HEK293 (cell line): Measurements from ENCODE around the gene PITPNM2.

ENCODE experiments used
- CTCF ChIA-PET: fragments of 350-600 bp; formaldehyde crosslinking; extraction: SDS; loops from one replicate; lab custom pipeline; 2021; ENCODE audit warnings: antibody characterized with exemption; lab: Yijun Ruan, JAX
- POLR2A ChIA-PET: fragments of 300-600 bp; formaldehyde crosslinking; extraction: SDS; loops from one replicate; lab custom pipeline; 2020; ENCODE audit warnings: antibody characterized with exemption, inconsistent platforms; lab: Yijun Ruan, JAX
- H3K27ac ChIP-seq: fragments of 200-500 bp; sonication (Bioruptor generic); 2 replicates; pipeline ENCODE4 v1.5.1; 2014; ENCODE audit warnings: low read depth, low read length, control low read depth, inconsistent platforms; ENCODE audit errors: extremely low read depth
- H3K36me3 ChIP-seq, 2 experiments: fragments of 200-500 bp in 1 of 2; sonication (Bioruptor generic) in 1 of 2; 1 replicate in 1 of 2; 2 replicates in 1 of 2; pipeline ENCODE4 v1.5.1; 2014 to 2017; ENCODE audit warnings: inconsistent platforms in 2 of 2, low read length in 2 of 2; ENCODE audit not compliant: control insufficient read depth in 2 of 2, insufficient read depth in 1 of 2
- H3K4me1 ChIP-seq: fragments of 200-500 bp; sonication (Bioruptor generic); 2 replicates; pipeline ENCODE4 v1.5.1; 2014; ENCODE audit warnings: mild to moderate bottlenecking, low read length, inconsistent platforms; ENCODE audit not compliant: control insufficient read depth, insufficient read depth
- H3K4me3 ChIP-seq: 2 replicates; pipeline ENCODE4 v1.5.1; 2011; ENCODE audit warnings: low read depth, mild to moderate bottlenecking, control low read depth, low read length, moderate library complexity
- H3K9me3 ChIP-seq: fragments of 200-500 bp; sonication (Bioruptor generic); 2 replicates; pipeline ENCODE4 v1.5.1; 2014; ENCODE audit warnings: low read depth, low read length, inconsistent platforms; ENCODE audit not compliant: control insufficient read depth, insufficient read depth
- BCL11B ChIP-seq: fragments of 450-650 bp; formaldehyde crosslinking; IDR thresholded peaks from 2 replicates; pipeline ENCODE4 v1.5.1; 2016; ENCODE audit warnings: low read depth, missing biosample characterization, missing genetic modification characterization
- GLIS2 ChIP-seq: fragments of 450-650 bp; formaldehyde crosslinking; IDR thresholded peaks from 2 replicates; pipeline ENCODE4 v1.5.1; 2016; ENCODE audit warnings: missing biosample characterization, missing genetic modification characterization
- IKZF3 ChIP-seq: fragments of 450-650 bp; IDR thresholded peaks from 2 replicates; pipeline ENCODE4 v1.5.0; 2018; ENCODE audit warnings: missing biosample characterization, mild to moderate bottlenecking, missing genetic modification characterization, moderate library complexity
- PRDM1 ChIP-seq: fragments of 450-650 bp; formaldehyde crosslinking; IDR thresholded peaks from 2 replicates; pipeline ENCODE4; 2016; ENCODE audit warnings: missing biosample characterization, missing genetic modification characterization
- RBAK ChIP-seq: fragments of 450-650 bp; formaldehyde crosslinking; IDR thresholded peaks from 2 replicates; pipeline ENCODE4 v1.5.1; 2016; ENCODE audit warnings: missing biosample characterization, missing genetic modification characterization
- SCRT1 ChIP-seq: fragments of 450-650 bp; formaldehyde crosslinking; IDR thresholded peaks from 2 replicates; pipeline ENCODE4 v1.5.1; 2016; ENCODE audit warnings: missing biosample characterization, missing genetic modification characterization, borderline replicate concordance
- SETDB1 ChIP-seq: IDR thresholded peaks from one replicate; pipeline ENCODE4 v1.6.1; 2017; ENCODE audit warnings: mild to moderate bottlenecking, low read length, moderate library complexity, mixed read lengths; ENCODE audit not compliant: insufficient read length
- WT1 ChIP-seq: fragments of 450-650 bp; formaldehyde crosslinking; IDR thresholded peaks from 2 replicates; pipeline ENCODE4 v1.5.1; 2016; ENCODE audit warnings: missing biosample characterization, missing genetic modification characterization
- ZBTB20 ChIP-seq: fragments of 450-650 bp; formaldehyde crosslinking; IDR thresholded peaks from 2 replicates; pipeline ENCODE4 v1.5.1; 2016; ENCODE audit warnings: missing biosample characterization, missing genetic modification characterization
- ZIC2 ChIP-seq: fragments of 450-650 bp; formaldehyde crosslinking; IDR thresholded peaks from 2 replicates; pipeline ENCODE4 v1.5.1; 2016; ENCODE audit warnings: missing biosample characterization, missing genetic modification characterization
- ZNF138 ChIP-seq: fragments of 450-650 bp; formaldehyde crosslinking; IDR thresholded peaks from 2 replicates; pipeline ENCODE4 v1.5.1; 2016; ENCODE audit warnings: missing biosample characterization, missing genetic modification characterization, borderline replicate concordance
- ZNF19 ChIP-seq: fragments of 450-650 bp; formaldehyde crosslinking; IDR thresholded peaks from 2 replicates; pipeline ENCODE4; 2016; ENCODE audit warnings: missing biosample characterization, missing genetic modification characterization, low read depth
- ZNF211 ChIP-seq: fragments of 450-650 bp; formaldehyde crosslinking; IDR thresholded peaks from 2 replicates; pipeline ENCODE4 v1.5.1; 2016; ENCODE audit warnings: low read depth, missing biosample characterization, missing genetic modification characterization
- ZNF239 ChIP-seq: fragments of 450-650 bp; formaldehyde crosslinking; IDR thresholded peaks from 2 replicates; pipeline ENCODE4 v1.5.1; 2016; ENCODE audit warnings: missing biosample characterization, missing genetic modification characterization
- ZNF266 ChIP-seq: fragments of 450-650 bp; formaldehyde crosslinking; IDR thresholded peaks from 2 replicates; pipeline ENCODE4 v1.5.1; 2016; ENCODE audit warnings: missing biosample characterization, missing genetic modification characterization, low read depth
- ZNF302 ChIP-seq: fragments of 450-650 bp; formaldehyde crosslinking; IDR thresholded peaks from 2 replicates; pipeline ENCODE4 v1.5.1; 2016; ENCODE audit warnings: missing biosample characterization, missing genetic modification characterization, low read depth
- ZNF324 ChIP-seq: fragments of 450-650 bp; formaldehyde crosslinking; IDR thresholded peaks from 2 replicates; pipeline ENCODE4 v1.5.1; 2016; ENCODE audit warnings: missing biosample characterization, missing genetic modification characterization
- ZNF585B ChIP-seq: fragments of 450-650 bp; formaldehyde crosslinking; IDR thresholded peaks from 2 replicates; pipeline ENCODE4 v1.5.1; 2016; ENCODE audit warnings: missing biosample characterization, missing genetic modification characterization
- ZNF610 ChIP-seq: fragments of 450-650 bp; formaldehyde crosslinking; IDR thresholded peaks from 2 replicates; pipeline ENCODE4 v1.5.1; 2016; ENCODE audit warnings: missing biosample characterization, missing genetic modification characterization, borderline replicate concordance
- ZNF658 ChIP-seq: fragments of 450-650 bp; formaldehyde crosslinking; IDR thresholded peaks from 2 replicates; pipeline ENCODE4; 2016; ENCODE audit warnings: missing biosample characterization, missing genetic modification characterization
- ZNF670 ChIP-seq: fragments of 450-650 bp; formaldehyde crosslinking; IDR thresholded peaks from 2 replicates; pipeline ENCODE4 v1.5.1; 2016; ENCODE audit warnings: missing biosample characterization, missing genetic modification characterization, low read depth
- ZSCAN30 ChIP-seq: fragments of 450-650 bp; IDR thresholded peaks from 2 replicates; pipeline ENCODE4 v1.5.1; 2018; ENCODE audit warnings: missing biosample characterization, mild to moderate bottlenecking, missing genetic modification characterization, moderate library complexity
- TF ChIP-seq, protein P1 (sequence below): fragments of 450-650 bp; formaldehyde crosslinking; IDR thresholded peaks from 2 replicates; pipeline ENCODE4; 2016; ENCODE audit warnings: missing biosample characterization, missing genetic modification characterization
- TF ChIP-seq, protein P2 (sequence below): fragments of 450-650 bp; formaldehyde crosslinking; conservative IDR thresholded peaks from 2 replicates; pipeline ENCODE4 v1.5.1; 2016; ENCODE audit warnings: low read depth, missing biosample characterization, missing genetic modification characterization

The PITPNM2 gene

DNA sequence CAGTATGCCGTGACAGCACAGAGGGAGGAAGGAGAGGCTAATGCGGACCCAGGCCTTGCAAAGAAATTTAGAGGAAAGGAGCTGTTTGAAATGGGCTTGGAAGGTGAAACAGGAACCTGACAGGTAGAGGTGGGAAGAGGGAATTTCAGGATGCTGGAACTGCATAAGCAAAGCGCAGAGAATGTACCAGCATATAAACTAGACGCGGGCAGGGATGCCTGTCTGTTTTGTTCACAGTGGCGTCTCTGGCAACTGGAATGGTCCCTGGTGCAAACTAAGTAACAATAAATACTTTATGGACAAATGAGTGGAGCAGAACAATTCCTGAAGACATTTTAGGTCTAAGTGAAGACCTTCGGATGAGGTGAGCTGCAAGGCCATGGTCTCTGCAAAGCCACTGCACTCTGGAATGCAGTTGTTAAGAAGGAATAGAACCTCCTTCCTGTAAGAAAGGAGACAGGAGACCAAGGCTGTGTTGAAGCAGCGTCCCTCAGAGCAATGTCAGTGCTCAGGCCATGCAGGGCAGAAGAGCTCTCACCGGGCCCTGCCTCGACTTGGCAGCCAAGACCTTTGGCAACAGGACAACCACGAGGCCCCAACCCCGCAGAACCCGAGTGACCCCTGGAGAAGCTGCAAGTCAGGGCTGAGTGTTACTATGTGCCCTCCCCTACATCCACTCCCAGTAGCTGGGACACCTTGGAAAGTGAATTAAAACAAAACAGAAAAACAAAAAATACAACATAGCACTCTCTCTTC, 42.8 kb downstream of the PITPNM2 start:
- no peaks in the 10 kb centered on the region for H3K9me3 ChIP-seq
- no peak overlapping the region for H3K27ac ChIP-seq
- TF ChIP-seq ZSCAN30 (tag by site-specific recombination) (no peak), ZNF610 (tag by site-specific recombination) (no peak), ZBTB20 (no peak), SCRT1 (no peak), ZNF302 (no peak), SETDB1 (no peak), ZNF211 (tag by site-specific recombination) (no peak), ZNF266 (tag by site-specific recombination) (no peak), ZNF658 (tag by site-specific recombination) (no peak), WT1 (tag by site-specific recombination) (no peak), ZNF239 (tag by site-specific recombination) (no peak), ZNF138 (no peak)
- TF ChIP-seq, protein P1, sequence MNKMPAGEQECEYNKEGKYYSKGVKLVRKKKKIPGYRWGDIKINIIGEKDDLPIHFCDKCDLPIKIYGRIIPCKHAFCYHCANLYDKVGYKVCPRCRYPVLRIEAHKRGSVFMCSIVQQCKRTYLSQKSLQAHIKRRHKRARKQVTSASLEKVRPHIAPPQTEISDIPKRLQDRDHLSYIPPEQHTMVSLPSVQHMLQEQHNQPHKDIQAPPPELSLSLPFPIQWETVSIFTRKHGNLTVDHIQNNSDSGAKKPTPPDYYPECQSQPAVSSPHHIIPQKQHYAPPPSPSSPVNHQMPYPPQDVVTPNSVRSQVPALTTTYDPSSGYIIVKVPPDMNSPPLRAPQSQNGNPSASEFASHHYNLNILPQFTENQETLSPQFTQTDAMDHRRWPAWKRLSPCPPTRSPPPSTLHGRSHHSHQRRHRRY (tag by site-specific recombination): no peak
- CTCF ChIA-PET: no interaction called here
- POLR2A ChIA-PET: no interaction called here
- H3K36me3 ChIP-seq: no peaks in the 10 kb centered on the region
- H3K4me1 ChIP-seq: peaks cover 2% of the 10 kb centered on the region; the same call in 1 of the 2 replicates
- H3K4me3 ChIP-seq: no peak overlapping the region

DNA sequence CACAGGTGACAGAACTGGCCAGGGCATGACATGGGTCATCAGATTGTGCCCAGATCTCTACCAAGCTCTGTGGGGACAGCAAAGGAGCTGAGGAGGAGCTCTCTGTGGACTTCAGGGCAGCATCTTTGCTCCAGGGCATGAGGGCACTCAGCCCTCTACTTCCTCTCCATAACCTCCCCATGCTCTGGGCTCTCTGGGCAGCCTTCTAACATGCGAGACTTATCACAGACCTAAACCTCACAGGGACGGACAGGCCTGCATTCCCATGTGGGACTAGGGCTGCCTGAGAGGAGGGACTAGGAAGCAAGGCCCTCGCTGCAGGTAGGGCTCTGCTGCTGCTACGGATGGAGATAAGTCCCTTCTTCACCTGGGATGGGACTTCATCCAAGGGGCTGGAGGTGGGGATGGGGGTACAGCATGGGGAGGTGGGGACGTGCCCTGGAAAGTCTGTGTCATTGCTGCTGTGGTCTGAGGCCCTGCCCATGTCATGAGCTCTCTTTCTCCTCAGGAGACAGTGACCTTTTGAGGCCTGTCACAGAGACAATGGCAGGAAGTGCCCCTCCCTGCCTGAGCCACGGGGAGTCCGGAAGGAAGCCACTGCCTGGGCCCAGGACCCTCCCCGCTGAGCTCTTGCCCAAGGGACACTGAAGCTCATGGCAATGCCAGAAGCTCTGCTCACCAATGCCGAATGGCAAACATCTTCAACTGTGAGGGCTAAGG, 44.1 kb downstream of the PITPNM2 start:
- TF ChIP-seq GLIS2 (tag by site-specific recombination) (no peak), ZNF670 (tag by site-specific recombination) (no peak), ZIC2 (tag by site-specific recombination) (peak; percentile 52)
- Histone ChIP-seq H3K4me1 (peaks cover 2% of the 10 kb centered on the region; the same call in 1 of the 2 replicates), H3K27ac (no peak overlapping the region), H3K4me3 (no peak overlapping the region), H3K36me3 (no peaks in the 10 kb centered on the region), H3K9me3 (no peaks in the 10 kb centered on the region)
- ChIA-PET POLR2A (no interaction called here), CTCF (interaction anchor here (0.6 kb wide), 3 partner anchors 17 to 944 kb away, joined by 3 to 7 read pairs (median 3); no protein-coding TSS in a partner anchor)

DNA sequence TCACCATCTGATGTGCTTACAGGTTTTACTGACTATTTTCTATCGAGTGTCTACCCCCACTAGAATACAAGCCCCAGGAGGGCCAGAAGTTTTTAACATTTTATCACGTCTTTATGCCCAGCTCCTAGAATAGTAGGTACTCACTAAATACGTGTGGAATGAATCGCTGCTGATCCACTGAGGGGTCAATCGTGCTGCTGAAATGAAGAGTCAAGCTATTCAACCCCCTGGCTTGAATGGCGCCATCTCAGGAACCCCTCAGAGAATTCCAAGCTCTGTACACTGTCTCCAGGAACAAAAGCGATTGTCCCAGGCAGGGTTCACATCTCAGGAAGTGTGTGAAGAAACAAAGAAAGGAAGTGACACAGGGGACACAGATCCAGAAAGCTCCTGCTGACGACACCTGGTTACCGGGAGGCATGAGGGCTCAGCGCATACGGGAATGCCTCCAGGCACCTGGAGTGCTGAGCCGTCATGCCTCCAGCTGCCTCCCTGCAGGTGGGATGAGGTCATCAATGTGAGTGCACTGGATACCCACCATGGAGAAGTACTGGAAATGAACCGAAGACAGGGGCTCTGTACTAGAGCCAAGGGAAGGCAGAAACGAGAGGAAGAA, 45.6 kb downstream of the PITPNM2 start:
- Histone ChIP-seq H3K9me3 (no peaks in the 10 kb centered on the region), H3K4me3 (no peak overlapping the region), H3K27ac (no peak overlapping the region), H3K36me3 (no peaks in the 10 kb centered on the region), H3K4me1 (0 out of 2 replicates have a peak, but pooled peaks cover 2% of the 10 kb centered on the region)
- CTCF ChIA-PET: interaction anchor here (0.5 to 1.0 kb wide), 3 partner anchors 11 to 39 kb away, joined by 3 to 4 read pairs (median 3); no protein-coding TSS in a partner anchor
- POLR2A ChIA-PET: interaction anchor here (0.5 to 1.4 kb wide), 2 partner anchors 107 to 127 kb away, joined by 3 to 6 read pairs; no protein-coding TSS in a partner anchor
- TF ChIP-seq ZIC2 (tag by site-specific recombination): peak; percentile 99
- peak; percentile 42; the same call in 1 of the 2 replicates for TF ChIP-seq IKZF3 (tag by site-specific recombination)
- no peak for TF ChIP-seq RBAK (tag by site-specific recombination)
- TF ChIP-seq ZNF324 (tag by site-specific recombination): no peak
- no peak for TF ChIP-seq ZNF585B (tag by site-specific recombination)
- no peak for TF ChIP-seq BCL11B
- peak; percentile 65 for TF ChIP-seq PRDM1 (tag by site-specific recombination)
- TF ChIP-seq, protein P2, sequence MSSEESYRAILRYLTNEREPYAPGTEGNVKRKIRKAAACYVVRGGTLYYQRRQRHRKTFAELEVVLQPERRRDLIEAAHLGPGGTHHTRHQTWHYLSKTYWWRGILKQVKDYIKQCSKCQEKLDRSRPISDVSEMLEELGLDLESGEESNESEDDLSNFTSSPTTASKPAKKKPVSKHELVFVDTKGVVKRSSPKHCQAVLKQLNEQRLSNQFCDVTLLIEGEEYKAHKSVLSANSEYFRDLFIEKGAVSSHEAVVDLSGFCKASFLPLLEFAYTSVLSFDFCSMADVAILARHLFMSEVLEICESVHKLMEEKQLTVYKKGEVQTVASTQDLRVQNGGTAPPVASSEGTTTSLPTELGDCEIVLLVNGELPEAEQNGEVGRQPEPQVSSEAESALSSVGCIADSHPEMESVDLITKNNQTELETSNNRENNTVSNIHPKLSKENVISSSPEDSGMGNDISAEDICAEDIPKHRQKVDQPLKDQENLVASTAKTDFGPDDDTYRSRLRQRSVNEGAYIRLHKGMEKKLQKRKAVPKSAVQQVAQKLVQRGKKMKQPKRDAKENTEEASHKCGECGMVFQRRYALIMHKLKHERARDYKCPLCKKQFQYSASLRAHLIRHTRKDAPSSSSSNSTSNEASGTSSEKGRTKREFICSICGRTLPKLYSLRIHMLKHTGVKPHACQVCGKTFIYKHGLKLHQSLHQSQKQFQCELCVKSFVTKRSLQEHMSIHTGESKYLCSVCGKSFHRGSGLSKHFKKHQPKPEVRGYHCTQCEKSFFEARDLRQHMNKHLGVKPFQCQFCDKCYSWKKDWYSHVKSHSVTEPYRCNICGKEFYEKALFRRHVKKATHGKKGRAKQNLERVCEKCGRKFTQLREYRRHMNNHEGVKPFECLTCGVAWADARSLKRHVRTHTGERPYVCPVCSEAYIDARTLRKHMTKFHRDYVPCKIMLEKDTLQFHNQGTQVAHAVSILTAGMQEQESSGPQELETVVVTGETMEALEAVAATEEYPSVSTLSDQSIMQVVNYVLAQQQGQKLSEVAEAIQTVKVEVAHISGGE (tag by site-specific recombination): no peak
- no peak for TF ChIP-seq ZNF19 (tag by site-specific recombination)
